Measurements from ENCODE around the gene ABCG8.

- TF ChIP-seq CTCF (conservative IDR thresholded peaks at IDR 0.05) (no peak), ZFX (IDR thresholded peaks at IDR 0.05) (no peak)
Measured at GRCh38 chr2:43840965-43841364, 2.2 kb downstream of the ABCG8 start.

Measured in C4-2B (cell line).